NCI-H446 treated with DMSO at 0.1 percent for 48 hours (cell line): Measurements from ENCODE around the gene PTPN2.

Source experiments
- DNase-seq: peaks from one replicate; lab custom pipeline; 2025; lab: John Stamatoyannopoulos, UW

Gene PTPN2

DNA sequence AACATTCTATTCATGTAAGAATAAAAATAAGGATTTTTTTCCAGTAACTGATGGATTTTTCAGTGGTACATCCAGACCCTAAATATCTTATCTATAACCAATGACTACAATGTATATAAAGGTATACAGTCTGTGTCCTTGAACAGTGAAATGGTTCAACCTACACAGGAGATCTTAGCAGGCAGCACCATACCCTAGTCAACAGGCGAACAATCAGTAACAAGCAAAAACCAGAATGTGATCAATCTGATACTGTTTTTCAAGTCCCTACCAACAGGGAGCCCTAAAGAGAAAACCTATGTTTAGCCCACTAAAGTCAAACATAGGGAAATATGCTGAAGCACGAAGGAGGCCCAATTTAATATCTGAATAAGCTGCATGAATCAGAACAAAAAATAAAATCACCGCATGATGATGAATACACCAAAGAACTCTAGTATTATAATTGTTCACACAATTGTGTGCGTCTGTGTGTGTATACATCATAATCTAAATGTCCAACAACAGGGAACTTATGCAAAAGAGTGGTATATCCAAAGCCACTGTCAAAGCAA, 26.0 kb downstream of the PTPN2 start:
- no peak for DNase-seq

DNA sequence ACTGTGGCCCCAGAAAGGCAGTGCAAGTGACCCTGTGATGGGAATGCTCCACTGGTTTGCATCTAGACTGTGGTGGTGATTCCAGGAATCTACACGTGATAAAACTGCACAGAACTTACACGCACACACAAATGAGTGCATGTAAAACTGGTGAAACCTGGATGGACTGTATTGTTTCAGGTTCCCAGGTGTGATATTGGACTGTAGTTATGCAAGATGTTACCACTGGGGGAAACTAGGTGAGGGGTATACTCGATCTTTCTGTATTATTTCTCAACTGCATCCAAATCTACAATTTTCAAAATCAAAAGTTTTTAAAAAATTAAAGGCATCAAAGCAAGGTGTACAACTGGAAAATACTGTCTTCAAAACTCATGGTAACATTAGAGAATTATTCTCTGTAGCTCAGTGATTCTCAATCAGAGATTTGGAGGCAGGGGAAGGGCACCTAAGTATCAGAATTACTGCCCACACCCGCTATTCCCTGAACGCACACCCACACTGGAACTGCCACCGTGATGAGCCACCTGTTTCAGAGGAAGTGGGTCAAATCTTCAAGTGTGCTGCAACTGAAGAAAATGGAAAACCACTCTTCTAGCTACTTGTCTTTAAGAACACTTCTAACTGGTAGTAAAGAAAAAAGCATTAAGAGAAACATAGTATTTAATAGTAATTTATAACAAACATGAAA, 26.7 kb downstream of the PTPN2 start:
- no peak for DNase-seq

DNA sequence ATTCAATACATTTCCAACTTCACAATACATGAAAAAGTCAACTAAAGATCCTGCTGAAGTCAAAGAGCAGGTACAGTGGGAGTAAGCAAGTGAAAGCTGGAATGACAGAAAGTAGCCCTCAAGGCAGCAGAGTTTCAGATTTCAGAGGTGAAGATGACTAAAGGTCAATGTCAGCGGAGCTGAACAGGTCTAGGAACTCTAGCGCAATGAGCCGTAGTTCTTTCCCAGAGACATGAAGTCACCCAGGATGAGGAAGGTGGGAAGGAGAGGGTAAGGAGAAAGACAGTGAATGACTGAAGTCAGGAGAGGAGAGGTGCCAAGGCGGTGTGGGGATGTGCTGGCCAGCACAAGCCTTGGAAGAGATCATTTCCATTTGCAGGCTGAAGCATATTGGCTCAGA, 28.1 kb downstream of the PTPN2 start:
- no peak for DNase-seq

DNA sequence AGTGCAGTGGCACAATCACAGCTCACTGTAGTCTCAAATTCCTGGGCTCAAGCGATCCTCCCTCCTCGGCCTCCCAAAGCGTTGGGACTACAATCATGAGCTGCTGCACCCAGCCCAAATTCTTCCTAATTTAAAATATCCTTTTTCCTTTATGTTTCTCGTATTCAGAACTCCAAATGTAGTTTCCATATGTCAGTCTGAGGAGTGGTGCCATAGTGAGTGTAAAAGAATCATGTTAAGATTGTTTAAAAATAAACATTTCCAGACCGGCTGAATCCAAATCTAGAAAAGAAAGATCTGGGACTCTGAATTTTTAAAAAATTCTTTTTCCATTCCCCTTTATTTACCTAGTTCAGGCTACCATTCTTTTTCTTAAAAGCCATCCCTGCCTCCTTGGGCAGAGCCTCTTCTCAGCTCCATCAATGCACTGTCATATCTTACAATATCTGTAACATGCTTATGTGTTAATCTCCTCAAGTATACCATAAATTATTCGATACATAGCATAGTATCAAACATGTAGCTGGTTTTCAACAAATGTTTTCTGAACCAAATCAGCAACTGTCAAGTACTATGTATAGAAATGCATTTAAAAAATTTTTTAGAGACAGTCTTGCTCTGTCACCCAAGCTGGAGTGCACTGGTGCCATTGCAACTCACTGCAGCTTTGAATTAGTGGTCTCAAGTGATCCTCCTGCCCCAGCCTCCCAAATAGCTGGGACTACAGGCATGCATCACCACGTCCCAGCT, 31.3 kb downstream of the PTPN2 start:
- DNase-seq = no peak

DNA sequence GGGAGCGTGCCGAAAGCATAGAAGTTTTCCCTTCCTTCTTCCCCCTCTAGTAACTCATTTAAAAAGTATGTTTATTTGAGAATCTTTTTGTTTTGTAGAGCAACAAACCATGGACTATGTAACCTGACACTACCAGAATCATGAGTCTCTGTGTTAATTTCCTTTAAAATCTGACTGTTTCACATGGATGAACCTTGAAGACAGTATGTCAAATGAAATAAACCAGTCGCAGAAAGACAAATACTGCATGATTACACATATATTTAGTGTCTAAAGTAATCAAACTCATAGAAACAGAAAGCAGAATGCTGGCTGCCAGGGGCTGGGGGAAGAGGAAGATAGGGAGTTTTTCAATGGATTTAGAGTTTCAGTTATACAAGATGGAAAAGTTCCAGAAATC, 32.3 kb downstream of the PTPN2 start:
- DNase-seq = no peak

DNA sequence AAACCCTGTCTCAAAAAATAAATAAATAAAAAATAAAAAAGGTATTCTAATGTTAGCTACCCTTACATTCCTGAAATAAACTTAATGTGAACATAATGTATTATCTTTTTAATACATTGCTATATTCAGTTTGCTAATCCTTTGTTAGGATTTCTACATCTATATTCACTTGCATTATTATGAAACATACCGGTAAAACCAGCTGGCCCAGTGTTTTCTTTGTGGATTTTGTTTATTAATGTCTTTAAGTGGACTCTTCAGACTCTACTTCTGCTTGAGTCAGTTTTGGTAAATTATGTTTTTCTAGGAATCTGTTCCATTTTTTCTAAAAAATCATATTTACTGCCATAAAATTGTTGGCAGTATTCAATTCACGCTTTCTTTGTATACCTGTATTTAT, 34.5 kb downstream of the PTPN2 start:
- DNase-seq = no peak

DNA sequence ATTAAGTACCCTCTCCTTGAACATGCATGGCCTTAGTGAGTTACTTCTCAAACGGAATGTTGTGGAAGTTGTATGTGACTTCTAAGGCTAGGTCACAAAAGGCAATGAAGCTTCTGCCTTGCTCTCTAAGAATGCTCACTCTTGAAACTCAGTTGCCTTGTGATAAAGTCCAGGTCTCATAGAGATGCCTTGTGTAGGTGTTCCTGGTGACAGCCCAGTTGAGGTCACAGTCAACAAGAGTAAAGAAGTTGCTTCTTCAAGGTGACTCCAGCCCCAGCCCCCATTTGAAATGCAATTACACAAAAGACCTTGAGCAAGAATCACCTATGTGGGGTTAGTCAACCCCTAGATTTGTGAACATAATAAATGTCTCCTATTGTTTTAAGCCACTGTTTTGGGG, 35.6 kb downstream of the PTPN2 start:
- DNase-seq = no peak

DNA sequence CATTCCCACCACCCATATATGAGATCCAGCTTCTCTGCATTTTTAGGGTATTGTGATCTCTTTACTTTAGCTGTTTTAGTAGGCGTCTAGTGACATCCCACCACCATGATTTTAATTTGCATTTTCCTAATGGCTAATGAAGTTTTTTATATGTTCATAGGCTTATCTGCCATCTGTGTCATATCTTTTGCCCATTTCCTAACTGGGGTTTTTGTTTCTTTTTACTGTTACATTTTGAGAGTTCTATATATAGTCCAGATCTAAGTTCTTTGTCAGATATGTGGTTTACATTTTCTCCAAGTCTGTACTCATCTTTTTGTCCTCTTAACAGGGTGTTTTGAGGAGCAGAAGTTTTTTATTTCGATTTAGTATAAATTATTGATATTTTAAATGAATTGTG, 39.6 kb downstream of the PTPN2 start:
- DNase-seq = no peak

DNA sequence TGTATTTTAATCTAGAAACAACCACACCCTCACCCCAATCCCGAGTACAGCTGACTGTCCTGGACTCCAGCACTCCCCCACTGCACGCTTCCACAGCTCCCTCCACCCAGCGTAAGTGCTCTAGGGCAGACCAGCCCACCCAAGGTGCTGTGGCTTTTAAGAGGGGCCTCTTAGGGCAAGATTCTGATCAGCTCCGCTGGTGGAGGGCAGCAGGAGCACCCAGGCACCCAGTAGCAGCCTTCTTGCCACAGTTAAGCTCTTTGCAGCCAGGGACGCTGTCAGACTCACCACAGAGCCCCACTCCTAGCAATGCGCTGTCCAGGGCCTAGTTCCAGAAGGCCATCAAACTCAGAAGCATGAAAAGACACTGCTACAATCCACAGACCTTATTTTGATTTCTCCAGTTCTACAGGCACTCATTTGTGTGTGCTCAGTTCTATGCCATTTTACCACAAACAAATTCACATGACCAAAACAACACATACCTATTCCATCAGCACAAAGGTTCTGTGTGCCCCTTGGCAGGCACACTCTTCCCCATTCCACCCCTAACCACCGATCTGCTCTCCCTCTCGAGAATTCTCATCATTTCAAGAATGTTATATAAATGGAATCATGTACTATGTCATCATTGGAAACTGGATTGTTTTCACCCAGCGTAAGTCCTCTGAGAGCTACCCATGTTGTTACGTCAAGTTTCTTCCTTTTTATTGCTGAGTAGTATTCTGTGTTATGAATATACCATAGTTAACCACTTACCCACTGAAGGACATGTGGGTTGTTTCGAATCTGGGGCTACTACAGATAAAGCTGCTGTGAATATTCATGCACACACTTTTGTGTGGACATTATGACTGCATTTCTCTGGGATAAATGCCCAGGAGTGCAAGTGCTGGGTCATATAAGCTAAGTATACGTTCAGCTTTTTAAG, 40.4 kb downstream of the PTPN2 start:
- DNase-seq = no peak

DNA sequence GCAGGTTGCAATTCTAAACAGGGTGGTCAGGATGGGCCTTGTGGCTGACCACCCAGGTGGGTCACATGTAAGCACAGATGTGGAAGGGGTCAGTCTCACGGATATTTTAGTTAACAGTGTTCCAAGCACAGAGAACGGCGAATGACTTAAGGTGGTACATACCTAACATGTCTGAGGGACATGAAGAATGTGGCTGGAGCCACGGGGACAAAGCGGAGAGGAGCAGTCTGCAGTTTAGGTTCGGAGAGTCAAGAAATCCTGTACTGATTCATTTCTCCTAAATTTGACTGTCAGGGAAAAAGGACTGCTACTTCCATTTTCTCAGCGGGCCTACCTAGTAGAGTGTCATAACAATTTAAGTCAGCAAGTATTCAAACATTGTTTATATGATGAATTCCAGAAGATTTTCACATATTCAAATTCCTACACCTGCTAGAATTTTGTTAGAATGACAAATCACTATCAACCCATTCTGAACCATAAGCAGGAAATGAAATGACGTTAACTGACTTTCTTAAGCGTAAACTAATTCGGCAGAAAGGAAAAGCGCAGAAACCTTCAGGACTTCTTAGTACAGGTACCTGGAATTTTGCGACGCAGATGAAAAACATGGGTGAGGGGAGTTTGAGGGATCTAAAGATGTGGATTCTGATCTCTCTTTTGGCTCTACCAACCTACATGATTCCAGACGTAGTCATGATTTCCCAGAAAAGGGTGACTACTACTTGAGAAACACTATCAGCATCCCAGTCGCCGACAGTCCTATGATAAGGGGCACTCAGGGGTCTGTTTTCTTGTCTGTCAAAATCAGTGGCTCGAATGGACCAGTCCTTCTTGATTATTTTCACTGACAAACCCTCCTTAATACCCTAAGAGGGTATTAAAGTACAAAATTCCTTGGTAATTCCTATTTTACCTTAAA, 41.3 kb downstream of the PTPN2 start:
- no peak for DNase-seq

DNA sequence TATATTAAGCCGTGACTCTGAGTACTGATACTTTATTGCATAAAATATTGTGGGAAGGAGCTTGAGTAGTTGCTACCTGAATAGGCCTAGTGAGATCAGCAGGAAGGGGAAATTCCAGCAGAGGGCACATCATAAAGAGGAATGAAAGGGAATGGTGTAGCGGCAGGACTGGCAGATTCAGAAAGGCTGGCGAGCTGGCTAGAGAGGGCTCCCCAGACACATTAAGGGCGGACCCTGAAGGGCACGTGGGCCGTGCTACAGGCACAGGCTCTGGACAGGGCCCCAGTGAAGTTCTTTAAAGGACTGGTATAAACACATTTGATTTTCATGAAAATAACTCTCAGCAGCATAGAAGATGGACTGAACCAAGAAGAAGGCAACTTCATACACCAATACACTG, 43.0 kb downstream of the PTPN2 start:
- no peak for DNase-seq

DNA sequence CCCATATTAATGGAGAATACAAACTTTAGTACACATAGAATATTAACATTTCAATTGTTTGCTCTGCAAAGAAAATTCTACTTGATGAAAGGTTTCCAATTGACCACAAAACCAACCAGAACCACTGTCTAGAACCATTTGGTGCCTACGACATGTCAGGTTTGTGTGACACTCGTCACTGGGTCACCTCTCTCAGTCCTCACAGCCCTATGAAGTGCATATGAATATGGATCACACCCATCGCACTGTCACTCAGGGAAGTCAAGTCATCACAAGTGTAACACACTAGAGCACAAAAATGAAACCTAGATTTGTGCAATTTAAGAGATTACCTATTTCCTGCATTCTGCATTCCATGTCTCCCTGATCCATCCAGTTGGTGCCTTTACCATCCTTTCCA, 43.7 kb downstream of the PTPN2 start:
- DNase-seq = no peak

DNA sequence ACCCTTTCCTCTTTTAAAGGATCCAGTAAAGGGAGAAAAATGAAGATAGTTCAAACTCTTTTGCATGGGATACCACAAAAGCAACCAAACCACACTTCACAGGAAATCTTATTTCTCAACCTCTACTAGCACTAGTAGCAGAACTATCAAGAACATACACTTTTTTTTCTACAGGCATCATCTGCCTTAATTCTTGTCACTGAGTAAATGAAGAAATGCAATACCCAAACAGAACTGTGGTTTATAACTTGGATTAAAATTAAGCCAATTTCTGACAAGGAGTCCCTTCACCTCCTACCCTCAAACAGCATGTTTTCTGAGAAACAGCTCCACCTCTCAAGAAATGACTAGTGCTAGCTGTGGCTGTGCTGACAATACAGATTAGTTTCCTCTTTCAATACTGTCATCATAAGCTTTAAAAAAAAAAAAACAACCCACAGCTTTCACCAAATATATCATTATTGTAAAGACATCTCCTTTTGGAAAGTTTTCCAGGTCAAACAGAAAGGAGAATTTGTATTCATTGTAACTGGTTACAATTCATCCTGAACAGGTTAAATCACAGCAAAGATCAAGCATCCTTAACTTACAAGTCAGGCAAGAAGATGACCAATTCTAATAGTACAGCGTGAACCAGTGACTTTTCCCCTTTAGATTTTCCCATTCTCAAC, 44.4 kb downstream of the PTPN2 start:
- DNase-seq = no peak

DNA sequence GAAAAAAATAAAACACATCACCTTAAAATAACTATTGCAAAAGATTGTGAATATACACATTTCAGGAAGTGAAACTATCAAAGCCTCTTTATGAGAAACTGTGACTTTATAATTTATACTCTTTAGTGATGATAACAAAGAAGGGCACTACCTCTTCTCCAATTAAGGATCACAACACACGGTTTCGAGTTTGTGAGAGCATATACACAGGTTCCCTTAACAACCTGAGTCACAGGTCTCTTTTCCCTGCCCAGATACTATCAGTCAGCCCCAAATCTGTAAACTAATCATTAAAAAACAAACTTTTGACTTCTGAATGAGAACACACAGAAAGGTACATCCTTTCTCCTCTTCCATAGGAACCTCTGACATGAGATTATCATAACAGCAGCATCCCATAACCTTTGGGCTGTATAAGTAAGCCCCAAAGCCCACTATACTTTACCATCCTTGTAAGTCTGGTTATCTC, 44.9 kb downstream of the PTPN2 start:
- DNase-seq = no peak

DNA sequence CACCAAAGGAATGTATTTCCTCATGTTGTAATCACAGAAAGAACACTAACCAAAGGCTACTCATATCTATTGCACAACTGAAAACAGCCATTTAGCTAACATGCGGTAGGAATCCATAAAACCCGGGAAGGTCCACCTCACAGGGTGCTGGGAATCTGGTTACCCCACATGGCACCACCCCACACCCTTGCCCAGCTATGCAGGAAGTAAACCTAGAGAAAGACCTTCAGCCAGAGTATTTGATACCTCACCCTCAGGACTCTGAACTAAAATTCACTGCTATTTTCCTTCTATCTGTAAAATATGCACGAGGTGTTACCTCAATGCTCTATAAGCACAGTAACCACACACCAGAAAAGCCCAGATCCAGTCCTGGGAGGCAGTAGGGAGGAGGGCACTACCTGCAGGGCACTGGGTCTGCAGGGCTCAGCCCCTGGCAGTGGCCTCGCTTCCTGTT, 45.8 kb downstream of the PTPN2 start:
- no peak for DNase-seq

DNA sequence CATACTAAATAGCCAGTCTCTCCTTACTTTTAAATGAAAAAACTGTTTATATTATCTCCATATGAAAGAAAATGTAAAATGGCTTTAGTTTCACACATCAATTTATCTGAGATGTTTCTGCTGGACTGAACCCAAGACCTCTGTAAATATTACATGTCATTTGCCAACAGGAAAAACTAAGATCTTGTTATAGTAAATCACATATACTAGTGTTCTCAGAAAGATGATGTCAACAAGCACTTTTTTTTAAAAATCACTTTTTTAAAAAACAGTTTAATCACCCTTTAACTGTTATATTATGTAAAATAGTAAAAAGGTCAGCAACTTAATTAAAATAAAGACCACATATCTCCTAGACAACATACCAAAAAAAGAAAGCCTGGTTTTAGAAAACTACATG, 46.3 kb downstream of the PTPN2 start:
- no peak for DNase-seq

DNA sequence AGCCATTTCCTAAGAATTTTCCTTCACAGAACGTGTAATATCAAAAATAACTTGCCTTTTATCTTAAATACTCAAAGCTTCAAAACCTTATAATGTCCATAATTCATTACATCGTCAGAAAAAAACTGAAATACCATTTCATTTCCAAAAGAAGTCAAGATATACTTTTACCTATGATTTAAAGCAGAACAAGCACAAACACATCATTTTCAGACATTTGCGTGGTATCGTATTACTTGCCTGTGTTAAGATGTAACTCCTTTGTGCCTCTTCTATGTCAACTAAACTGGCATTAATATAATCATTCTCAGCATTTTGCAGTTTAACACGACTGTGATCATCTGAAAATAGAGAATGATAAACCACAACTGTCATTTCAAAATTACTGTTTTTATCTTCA, 47.5 kb downstream of the PTPN2 start:
- DNase-seq = no peak

DNA sequence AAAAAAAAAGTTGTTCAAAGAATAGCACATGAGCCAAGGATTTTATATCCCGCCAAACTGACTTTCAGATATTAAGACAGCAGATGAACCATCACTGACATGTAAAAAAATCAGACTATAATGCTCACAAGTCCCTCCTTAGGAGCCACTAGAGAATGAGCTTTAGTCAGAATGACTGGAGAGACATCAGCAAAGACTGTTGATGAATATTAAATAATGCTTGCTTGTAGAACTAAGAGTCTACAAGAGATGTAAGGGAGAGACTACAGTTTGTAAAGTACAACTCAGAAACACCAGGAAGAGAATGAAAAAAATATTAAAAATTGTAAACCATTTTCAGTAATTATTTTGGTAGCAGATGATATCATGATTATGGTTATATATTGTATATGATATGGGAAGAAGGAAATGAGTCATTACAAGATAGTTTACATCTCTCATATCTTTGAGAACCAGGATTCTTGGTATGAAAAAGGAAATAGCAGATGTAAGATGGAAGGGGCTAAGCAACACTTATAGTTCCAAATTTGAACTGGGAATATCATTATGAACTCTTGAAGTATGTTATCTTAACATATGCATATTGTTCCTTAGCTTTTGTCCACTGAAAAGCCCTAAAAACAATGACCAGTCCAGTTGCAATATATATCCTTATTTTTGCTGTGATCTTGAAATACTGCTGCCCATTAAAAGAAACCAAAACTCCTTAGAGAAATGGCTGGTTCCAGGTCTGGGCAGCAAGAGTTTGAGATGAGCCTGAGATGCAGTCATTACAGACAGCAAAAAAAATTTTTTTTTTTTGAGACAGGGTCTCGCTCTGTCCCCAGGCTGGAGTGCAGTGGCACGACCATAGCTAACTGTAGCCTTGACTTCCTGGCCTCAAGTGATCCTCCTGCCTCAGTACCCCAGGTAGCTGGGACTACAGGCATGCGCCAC, 55.7 kb downstream of the PTPN2 start:
- DNase-seq = no peak

DNA sequence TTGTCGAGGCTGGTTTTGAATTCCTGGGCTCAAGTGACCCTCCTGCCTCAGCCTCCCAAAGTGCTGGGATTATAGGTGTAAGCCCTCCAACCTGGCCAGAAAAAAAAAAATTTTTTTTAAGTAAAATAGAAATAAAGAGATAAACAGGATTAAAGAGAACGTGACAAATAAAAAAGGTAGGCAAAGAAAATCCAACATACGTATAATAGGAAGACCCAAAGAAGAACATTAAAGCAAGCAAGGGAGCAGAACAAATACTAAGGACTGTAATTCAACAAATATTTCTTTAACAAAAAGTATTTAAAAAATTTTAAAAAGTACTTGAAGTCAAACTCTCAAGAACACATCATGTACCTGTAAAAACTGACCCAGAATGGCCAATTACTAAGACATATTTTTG, 56.4 kb downstream of the PTPN2 start:
- DNase-seq = no peak
